ENCODE results near the gene ARFGAP1. TPM values are rescaled to one million over a fixed set of nuclear protein-coding genes. Genes with fewer than 3 reads are reported as not detected.

The ARFGAP1 gene
- total RNA-seq, 2 donors from 2014 or later: 77.2 to 108 TPM

DNA sequence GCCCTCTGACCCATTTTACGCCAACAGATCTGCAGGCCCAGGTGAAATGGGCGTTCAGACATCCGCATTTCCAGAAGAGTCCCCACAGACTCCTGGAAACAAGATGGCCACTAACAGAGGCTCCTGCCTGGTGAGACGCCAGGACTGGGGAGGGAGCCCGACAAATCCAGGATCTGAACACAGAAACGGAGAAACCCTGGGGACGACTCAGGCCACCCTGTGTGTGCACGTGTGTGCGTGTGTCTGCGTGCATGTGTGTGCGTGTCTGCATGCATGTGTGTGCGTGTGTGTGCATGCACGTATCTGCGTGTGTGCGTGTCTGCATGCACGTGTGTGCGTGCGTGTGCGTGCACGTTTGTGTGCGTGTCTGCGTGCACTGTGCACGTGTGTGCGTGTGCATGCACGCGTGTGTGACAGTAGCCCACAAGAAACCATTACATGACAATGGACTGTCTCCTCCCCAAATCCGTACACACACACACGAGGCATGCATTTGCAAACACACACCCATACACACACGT lies 63.7 kb downstream of the ARFGAP1 start:
- Mint-ChIP-seq H3K9me3 (peaks cover 16 to 21% of the 10 kb centered on the region in 2 donors), H3K27ac (no peak overlapping the region), H3K36me3 (peaks cover 10 to 14% of the 10 kb centered on the region in 2 donors)
- ATAC-seq (no peak), DNase-seq (ENCODE audit: low spot score in 2 of 2) (no peak)

DNA sequence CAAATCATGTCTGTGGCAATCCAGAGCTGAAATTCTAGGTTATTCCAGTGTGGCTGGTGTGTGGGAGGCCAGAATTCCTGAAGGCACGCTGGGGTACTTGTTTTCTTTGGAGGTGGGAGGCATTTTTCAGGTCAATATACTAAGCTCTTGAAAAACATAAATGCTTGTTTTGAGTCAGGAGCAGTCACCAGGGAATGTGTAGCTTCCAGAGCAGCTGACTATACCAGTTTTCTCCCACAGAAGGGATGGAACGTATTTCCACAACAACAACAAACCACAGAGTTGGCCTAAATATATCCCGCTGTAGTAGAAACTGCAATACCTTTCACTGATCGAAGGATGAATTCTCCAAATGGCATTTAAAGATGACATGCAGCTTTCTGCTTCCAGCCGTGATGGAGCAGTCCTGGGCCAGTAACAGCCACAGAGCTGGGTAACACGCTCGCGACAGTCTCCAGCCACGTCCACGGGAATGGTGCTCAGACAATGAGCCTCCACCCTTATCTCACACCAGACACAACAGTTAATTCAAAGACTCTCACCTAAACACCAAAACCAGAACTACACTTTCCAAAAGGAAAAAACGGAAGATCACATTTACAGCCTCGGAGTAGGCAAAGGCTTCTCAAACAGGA lies 65.3 kb downstream of the ARFGAP1 start:
- H3K27ac Mint-ChIP-seq: no peak overlapping the region
- no peak for ATAC-seq
- peaks cover 8 to 13% of the 10 kb centered on the region in 2 donors for H3K9me3 Mint-ChIP-seq
- H3K36me3 Mint-ChIP-seq: peaks cover 0 to 6% of the 10 kb centered on the region in 2 donors
- no peak for DNase-seq (ENCODE audit: low spot score in 2 of 2)

Other genes with a start within 250 kb of the ARFGAP1 start
- gene YTHDF1, start 56.7 kb upstream of the ARFGAP1 start, total RNA-seq: 10 to 100 TPM; 34.7 to 39.1 TPM
- gene BIRC7, start 36.9 kb upstream of the ARFGAP1 start, total RNA-seq: under 1 TPM in 1 of 2 donors, not detected in 1; 0.51 TPM
- not detected for gene NKAIN4, start 18.4 kb upstream of the ARFGAP1 start, total RNA-seq
- gene COL20A1, start 20.4 kb downstream of the ARFGAP1 start, total RNA-seq: under 1 TPM in 1 of 2 donors, not detected in 1; 0.09 TPM
- gene CHRNA4, start 88.5 kb downstream of the ARFGAP1 start, total RNA-seq: not detected
- gene KCNQ2, start 199.8 kb downstream of the ARFGAP1 start, total RNA-seq: under 1 TPM in 1 of 2 donors, not detected in 1; 0.33 TPM
- gene EEF1A2, start 226.3 kb downstream of the ARFGAP1 start, total RNA-seq: 1 to 10 TPM in 1 of 2 donors, under 1 TPM in 1; 0.14 to 3.1 TPM
- gene PPDPF, start 248.0 kb downstream of the ARFGAP1 start, total RNA-seq: 100 to 1,000 TPM in 1 of 2 donors, 10 to 100 TPM in 1; 60.7 to 117 TPM